B cell (primary cell): Measurements from ENCODE around the gene JAG2. TPM values are rescaled to one million over a fixed set of nuclear protein-coding genes. Genes with fewer than 3 reads are reported as not detected.
A peak's percentile ranks its signal among the peaks of the same experiment; 100 is the strongest.

ENCODE experiments used
- ATAC-seq: fragments of 200-7000 bp; cut with Tn5 transposase; one replicate; pipeline ENCODE4 v1.10.0; 2021; ENCODE audit warnings: low read depth, mild to moderate bottlenecking, moderate number of reproducible peaks, moderate library complexity
- CTCF ChIA-PET: fragments of 350-600 bp; sonication (Branson Sonifier 250); formaldehyde crosslinking; loops from one replicate; lab custom pipeline; 2021; ENCODE audit warnings: antibody characterized with exemption, inconsistent platforms; lab: Charles Lee
- POLR2A ChIA-PET: fragments of 350-600 bp; sonication (Branson Sonifier 250); formaldehyde crosslinking; loops from one replicate; lab custom pipeline; 2021; ENCODE audit warnings: antibody characterized with exemption; lab: Charles Lee
- DNase-seq: peaks from one replicate; pipeline ENCODE4 v3.0.0; 2013
- H2AFZ ChIP-seq: 2 replicates; pipeline ENCODE4 v1.6.1; 2012; ENCODE audit warnings: mild to moderate bottlenecking, low read depth, low read length; ENCODE audit not compliant: insufficient read depth, poor library complexity, severe bottlenecking
- H3K27ac ChIP-seq, 2 donors: 1 replicate in 1 of 2; 2 replicates in 1 of 2; pipeline ENCODE4 v1.5.1; 2012 to 2013; ENCODE audit warnings: low read length in 2 of 2, mild to moderate bottlenecking in 2 of 2, moderate library complexity in 1 of 2
- H3K27me3 ChIP-seq, 4 experiments: fragments of 200-600 bp in 1 of 4; sonication (generic) in 1 of 4; replicated peaks in 1 of 4; 1 replicate in 2 of 4; 2 replicates in 2 of 4; pipeline versions ENCODE4 v1.6.1 to v1.7.0; 2013 to 2016; ENCODE audit warnings: low read length in 3 of 4, mild to moderate bottlenecking in 2 of 4, mixed read lengths in 1 of 4, moderate library complexity in 1 of 4; ENCODE audit not compliant: insufficient read depth in 4 of 4, control insufficient read depth in 3 of 4; ENCODE audit errors: control extremely low read depth in 1 of 4
- H3K36me3 ChIP-seq, 2 experiments: replicated peaks in 1 of 2; 1 replicate in 1 of 2; 2 replicates in 1 of 2; pipeline versions ENCODE4 v1.6.1 to v1.7.1; 2013; ENCODE audit warnings: low read length in 1 of 2; ENCODE audit not compliant: insufficient read depth in 2 of 2, control insufficient read depth in 1 of 2; ENCODE audit errors: control extremely low read depth in 1 of 2, extremely low read depth in 1 of 2
- H3K4me1 ChIP-seq, 2 donors: fragments of 200-600 bp in 1 of 2; sonication (generic) in 1 of 2; 1 replicate in 1 of 2; 2 replicates in 1 of 2; pipeline versions ENCODE4 v1.5.1 to v1.6.1; 2013 to 2017; ENCODE audit warnings: low read length in 2 of 2; ENCODE audit not compliant: control insufficient read depth in 2 of 2, insufficient read depth in 2 of 2
- H3K4me2 ChIP-seq: replicated peaks from 2 replicates; pipeline ENCODE3; 2012; ENCODE audit warnings: mild to moderate bottlenecking, low read depth, low read length; ENCODE audit not compliant: poor library complexity, severe bottlenecking
- H3K4me3 ChIP-seq, 5 experiments: fragments of 200-600 bp in 1 of 5; sonication (generic) in 1 of 5; 1 replicate in 3 of 5; 2 replicates in 2 of 5; pipeline versions ENCODE4 v1.5.1 to v1.7.0; 2011 to 2016; ENCODE audit warnings: low read length in 4 of 5, mild to moderate bottlenecking in 4 of 5, low read depth in 2 of 5, control low read depth in 1 of 5, moderate library complexity in 1 of 5; ENCODE audit not compliant: insufficient read depth in 1 of 5; ENCODE audit errors: control extremely low read depth in 1 of 5, extremely low read depth in 1 of 5
- H3K79me2 ChIP-seq: fragments of 200-600 bp; sonication (generic); one replicate; pipeline ENCODE4 v1.6.0; 2016; ENCODE audit warnings: low read length; ENCODE audit not compliant: control insufficient read depth, insufficient read depth
- H3K9ac ChIP-seq: fragments of 200-600 bp; sonication (generic); 2 replicates; pipeline ENCODE4 v1.6.1; 2017; ENCODE audit warnings: mild to moderate bottlenecking, low read length, moderate library complexity
- H3K9me3 ChIP-seq, 3 donors: one replicate each; pipeline versions ENCODE4 v1.6.1 to v1.7.1; 2013; ENCODE audit warnings: low read length in 2 of 3; ENCODE audit not compliant: control insufficient read depth in 2 of 3, insufficient read depth in 1 of 3; ENCODE audit errors: control extremely low read depth in 1 of 3
- H4K20me1 ChIP-seq: 2 replicates; pipeline ENCODE4 v1.6.0; 2012; ENCODE audit warnings: mild to moderate bottlenecking, low read length; ENCODE audit not compliant: insufficient read depth, control insufficient read depth, poor library complexity, severe bottlenecking
- H3K27ac Mint-ChIP-seq: one replicate; pipeline ENCODE4 v1.8.0; 2021; ENCODE audit warnings: mixed read lengths
- H3K27me3 Mint-ChIP-seq: one replicate; pipeline ENCODE4 v1.8.0; 2021; ENCODE audit warnings: mixed read lengths
- H3K4me1 Mint-ChIP-seq: one replicate; pipeline ENCODE4 v1.8.0; 2021; ENCODE audit warnings: mixed read lengths
- H3K4me3 Mint-ChIP-seq: one replicate; pipeline ENCODE4 v1.8.0; 2021; ENCODE audit warnings: mixed read lengths
- H3K9me3 Mint-ChIP-seq: one replicate; pipeline ENCODE4 v1.8.0; 2022; ENCODE audit warnings: mixed read lengths; ENCODE audit not compliant: insufficient read depth
- CTCF ChIP-seq: fragments of 200-600 bp; IDR thresholded peaks from one replicate; pipeline ENCODE4 v1.8.0; 2022; ENCODE audit warnings: antibody characterized with exemption, mild to moderate bottlenecking
- EZH2 ChIP-seq: IDR thresholded peaks from 2 replicates; pipeline ENCODE4 v1.6.1; 2012; ENCODE audit warnings: borderline replicate concordance, low read depth, mild to moderate bottlenecking, moderate library complexity, low read length; ENCODE audit not compliant: insufficient read depth, poor library complexity, severe bottlenecking
- WGBS: methylation state at CpG from one replicate; pipeline ENCODE4 v1.1.5; 2013; ENCODE audit warnings: missing lambda C conversion rate; ENCODE audit not compliant: insufficient coverage; 5-methylcytosine and 5-hydroxymethylcytosine counted together
- intact Hi-C: fragments of 100-400 bp; cut with micrococcal nuclease; formaldehyde crosslinking; loops from one replicate; pipeline ENCODE4 v1.10.0; 2022
- polyA plus RNA-seq: library from polyadenylated mRNA; depleted of rRNA; stranded (reverse); fragments of >200 nt; gene quantifications from 2 replicates; pipeline ENCODE4 v1.2.3, GENCODE V29; 2012
- total RNA-seq, 2 donors: library from RNA; stranded (reverse); fragments of 120-200 nt in 1 of 2; gene quantifications; 1 replicate in 1 of 2; 2 replicates in 1 of 2; pipeline versions ENCODE4 v1.2.3 to v1.2.4, GENCODE V29; 2013 to 2022

JAG2 gene
- total and polyA plus RNA-seq, 2 donors (not counting 1 experiment from before 2014, with no cell fraction given), result 0.27 to 0.34 TPM

- intact Hi-C loops, result no loop called here
- CTCF ChIA-PET, result interaction anchor here (1.0 kb wide), 1 partner anchor 9 kb away, joined by 3 read pairs; no protein-coding TSS in a partner anchor
- WGBS, result 93% methylated on average over 13 of the region's 13 CpGs
Measured at GRCh38 chr14:105179191-105179590, 10.6 kb upstream of the JAG2 start.

GRCh38 chr14:105178868-105179140 is 10.2 kb upstream of the JAG2 start:
- CTCF ChIA-PET, result no interaction called here
- peaks cover 0 to 8% (median 0%) of the 10 kb centered on the region in 4 experiments for H3K27me3 ChIP-seq
- H3K9ac ChIP-seq, result no peak overlapping the region
- Mint-ChIP-seq H3K27ac (no peak overlapping the region), H3K4me1 (peaks cover 23% of the 10 kb centered on the region), H3K27me3 (no peaks in the 10 kb centered on the region), H3K9me3 (no peaks in the 10 kb centered on the region), H3K4me3 (no peak overlapping the region)
- H3K79me2 ChIP-seq, result peaks cover 5% of the 10 kb centered on the region
- no peak for TF ChIP-seq CTCF
- TF ChIP-seq EZH2, result no peak
- no peak overlapping the region for H3K27ac ChIP-seq
- ATAC-seq (no peak), DNase-seq (no peak)
- intact Hi-C loops, result no loop called here
- 95% methylated on average over 3 of the region's 11 CpGs for WGBS
- H3K4me3 ChIP-seq, result no peak overlapping the region
- no peak overlapping the region for H2AFZ ChIP-seq
- H3K36me3 ChIP-seq, result no peaks in the 10 kb centered on the region
- peaks cover 0 to 3% (median 0%) of the 10 kb centered on the region in 3 donors for H3K9me3 ChIP-seq
- no peak overlapping the region for H3K4me2 ChIP-seq
- H4K20me1 ChIP-seq, result peaks cover 18% of the 10 kb centered on the region
- POLR2A ChIA-PET, result no interaction called here
- peaks cover 21 to 36% of the 10 kb centered on the region in 2 donors for H3K4me1 ChIP-seq

More at GRCh38 chr14:105179191-105179590, 10.6 kb upstream of the JAG2 start:
- Histone ChIP-seq H3K27me3 (peaks cover 0 to 8% (median 0%) of the 10 kb centered on the region in 4 experiments), H3K4me3 (no peak overlapping the region), H3K27ac (no peak overlapping the region), H3K9me3 (peaks cover 0 to 3% (median 0%) of the 10 kb centered on the region in 3 donors), H4K20me1 (peaks cover 18% of the 10 kb centered on the region), H3K4me2 (no peak overlapping the region), H3K4me1 (peaks cover 19 to 32% of the 10 kb centered on the region in 2 donors), H2AFZ (no peak overlapping the region), H3K9ac (no peak overlapping the region), H3K79me2 (peaks cover 5% of the 10 kb centered on the region), H3K36me3 (no peaks in the 10 kb centered on the region)
- Mint-ChIP-seq H3K27me3 (no peaks in the 10 kb centered on the region), H3K9me3 (no peaks in the 10 kb centered on the region), H3K27ac (no peak overlapping the region), H3K4me1 (peaks cover 21% of the 10 kb centered on the region), H3K4me3 (peak overlapping the region; percentile 84)
- no peak for ATAC-seq
- POLR2A ChIA-PET, result no interaction called here
- TF ChIP-seq CTCF, result no peak
- TF ChIP-seq EZH2, result no peak
- DNase-seq, result no peak
